Fibroblast of lung (primary cell): ENCODE data around the gene LPIN3. TPM values are rescaled to one million over a fixed set of nuclear protein-coding genes. Genes with fewer than 3 reads are reported as not detected.
"Not testable (repeated sequence)": the region's sequence is repeated elsewhere in the genome, so short reads cannot be mapped to it uniquely, and the experiment has no call there.

Experiments
- DNase-seq, 2 donors: peaks; one replicate each; pipeline versions ENCODE4 v3.0.0 to v3.0.0-alpha.2; 2010; ENCODE audit warnings: low read depth in 2 of 2
- H2AFZ ChIP-seq: 2 replicates; pipeline ENCODE4 v1.5.1; 2012; ENCODE audit warnings: low read length, control low read depth, inconsistent platforms
- H3K27ac ChIP-seq: 2 replicates; pipeline ENCODE4 v1.5.1; 2011; ENCODE audit warnings: low read length, control low read depth; ENCODE audit not compliant: insufficient read depth
- H3K27me3 ChIP-seq: 2 replicates; pipeline ENCODE4 v1.5.1; 2011; ENCODE audit warnings: mild to moderate bottlenecking, low read length; ENCODE audit not compliant: control insufficient read depth, insufficient read depth
- H3K36me3 ChIP-seq: 2 replicates; pipeline ENCODE4 v1.5.1; 2011; ENCODE audit warnings: low read length; ENCODE audit not compliant: control insufficient read depth, insufficient read depth
- H3K4me1 ChIP-seq: 2 replicates; pipeline ENCODE4 v1.5.1; 2011; ENCODE audit warnings: low read length; ENCODE audit not compliant: control insufficient read depth, insufficient read depth; ENCODE audit errors: extremely low read depth
- H3K4me2 ChIP-seq: 2 replicates; pipeline ENCODE4 v1.5.1; 2011; ENCODE audit warnings: low read length, control low read depth; ENCODE audit not compliant: insufficient read depth; ENCODE audit errors: extremely low read depth
- H3K4me3 ChIP-seq, 4 experiments: fragments of 200-600 bp in 1 of 4; sonication (generic) in 1 of 4; replicated peaks in 1 of 4; 2 replicates each; pipeline ENCODE4 v1.5.1; 2011 to 2016; ENCODE audit warnings: low read length in 4 of 4, low read depth in 3 of 4, mild to moderate bottlenecking in 3 of 4, control low read depth in 2 of 4, inconsistent platforms in 1 of 4, mixed read lengths in 1 of 4; ENCODE audit not compliant: insufficient read depth in 1 of 4; ENCODE audit errors: control extremely low read depth in 1 of 4
- H3K79me2 ChIP-seq: 2 replicates; pipeline ENCODE4 v1.5.1; 2012; ENCODE audit warnings: mild to moderate bottlenecking, low read length, inconsistent platforms; ENCODE audit not compliant: control insufficient read depth, insufficient read depth
- H3K9ac ChIP-seq: 2 replicates; pipeline ENCODE4 v1.5.1; 2011; ENCODE audit warnings: mild to moderate bottlenecking, low read length, control low read depth; ENCODE audit not compliant: insufficient read depth
- H3K9me3 ChIP-seq: 2 replicates; pipeline ENCODE4 v1.5.1; 2012; ENCODE audit warnings: low read depth, low read length; ENCODE audit not compliant: control insufficient read depth, insufficient read depth
- H4K20me1 ChIP-seq: 2 replicates; pipeline ENCODE4 v1.5.1; 2011; ENCODE audit warnings: low read length; ENCODE audit not compliant: control insufficient read depth, insufficient read depth; ENCODE audit errors: extremely low read depth
- CTCF ChIP-seq, 2 donors: IDR thresholded peaks in 1 of 2; conservative IDR thresholded peaks in 1 of 2; 1 replicate in 1 of 2; 2 replicates in 1 of 2; pipeline ENCODE4 v1.5.1; 2011 to 2012; ENCODE audit warnings: low read length in 2 of 2, control low read depth in 1 of 2, inconsistent platforms in 1 of 2, low read depth in 1 of 2, mild to moderate bottlenecking in 1 of 2
- EZH2 ChIP-seq: IDR thresholded peaks from 2 replicates; pipeline ENCODE4 v1.5.1; 2012; ENCODE audit warnings: low read length, control low read depth, mild to moderate bottlenecking; ENCODE audit errors: missing control alignments
- polyA plus RNA-seq, 2 donors: library from polyadenylated mRNA; depleted of rRNA in 1 of 2; stranded (reverse) in 1 of 2; unstranded in 1 of 2; fragments of >200 nt; gene quantifications; 2 replicates each; pipeline ENCODE4 v1.2.1, GENCODE V29; 2011 to 2012; ENCODE audit warnings: missing spikeins in 1 of 2
- total RNA-seq: library from RNA; depleted of rRNA; stranded (reverse); fragments of >200 nt; gene quantifications from 2 replicates; pipeline ENCODE4 v1.2.1, GENCODE V29; 2014

LPIN3 gene
- total and polyA plus RNA-seq, 2 donors (not counting 1 experiment from before 2014, with no cell fraction given), result 4.7 to 5.1 TPM

DNA sequence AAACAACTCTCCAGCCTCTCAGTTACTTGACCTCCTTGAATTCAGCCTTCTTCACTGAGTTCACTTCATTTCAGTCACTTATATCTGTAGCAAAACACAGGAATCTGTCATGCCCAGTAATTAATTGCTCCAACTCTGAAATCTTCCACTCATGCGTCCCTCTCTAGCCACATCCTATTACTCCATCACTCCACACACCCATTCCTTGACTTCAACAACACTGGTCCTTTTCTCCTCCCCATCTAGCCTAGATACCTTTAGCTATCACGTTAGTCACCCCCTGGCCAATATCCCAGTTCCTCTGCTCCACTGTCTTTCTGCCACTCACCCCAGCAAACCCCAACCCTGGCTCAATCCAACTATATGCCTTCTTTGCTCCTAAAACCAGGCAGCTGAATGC, 30.8 kb upstream of the LPIN3 start:
- Histone ChIP-seq H2AFZ (no peak overlapping the region), H3K4me2 (peak overlapping the region; percentile 55), H3K9me3 (no peaks in the 10 kb centered on the region), H3K27ac (peak overlapping the region; percentile 79), H3K4me1 (peaks cover 22% of the 10 kb centered on the region), H4K20me1 (no peaks in the 10 kb centered on the region), H3K27me3 (no peaks in the 10 kb centered on the region), H3K4me3 (no peak overlapping the region), H3K79me2 (peaks cover 82% of the 10 kb centered on the region), H3K9ac (no peak overlapping the region), H3K36me3 (peaks cover 3% of the 10 kb centered on the region)
- no peak for TF ChIP-seq EZH2
- TF ChIP-seq CTCF (conservative IDR thresholded peaks at IDR 0.05 in 1 of 2, IDR thresholded peaks at IDR 0.05 in 1 of 2; ENCODE audit: low read depth in 1 of 2, low read length in 2 of 2), result no peak
- peak; percentile 75 to 95 for DNase-seq

DNA sequence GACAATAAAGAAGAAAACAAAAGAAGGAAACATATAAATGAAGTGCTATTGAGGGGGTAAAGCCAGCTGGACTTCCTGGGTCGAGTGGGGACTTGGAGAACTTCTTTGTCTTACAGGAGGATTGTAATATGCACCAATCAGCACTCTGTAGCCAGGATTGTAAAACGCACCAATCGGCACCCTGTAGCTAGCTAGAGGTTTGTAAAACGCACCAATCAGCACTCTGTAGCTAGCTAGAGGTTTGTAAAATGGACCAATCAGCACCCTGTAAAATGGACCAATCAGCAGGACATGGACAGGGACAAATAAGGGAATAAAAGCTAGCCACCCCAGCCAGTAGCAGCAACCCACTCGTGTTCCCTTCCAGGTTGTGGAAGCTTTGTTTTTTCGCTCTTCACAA, 28.6 kb upstream of the LPIN3 start:
- H3K27ac ChIP-seq, H3K4me2 ChIP-seq, H3K9ac ChIP-seq, H3K36me3 ChIP-seq, H2AFZ ChIP-seq, H4K20me1 ChIP-seq, H3K4me3 ChIP-seq, DNase-seq, H3K9me3 ChIP-seq, H3K27me3 ChIP-seq: not testable (repeated sequence)
- peaks cover 79% of the 10 kb centered on the region for H3K79me2 ChIP-seq
- peaks cover 24% of the 10 kb centered on the region for H3K4me1 ChIP-seq

- no peak overlapping the region for H3K27ac ChIP-seq
- no peaks in the 10 kb centered on the region for H3K9me3 ChIP-seq
- H3K27me3 ChIP-seq, result no peaks in the 10 kb centered on the region
- H4K20me1 ChIP-seq, result no peaks in the 10 kb centered on the region
- H3K4me2 ChIP-seq, result no peak overlapping the region
- no peak for TF ChIP-seq EZH2
- no peak for TF ChIP-seq CTCF (conservative IDR thresholded peaks at IDR 0.05 in 1 of 2, IDR thresholded peaks at IDR 0.05 in 1 of 2; ENCODE audit: low read depth in 1 of 2, low read length in 2 of 2)
- no peak overlapping the region for H2AFZ ChIP-seq
- no peak overlapping the region for H3K9ac ChIP-seq
- peaks cover 9% of the 10 kb centered on the region for H3K4me1 ChIP-seq
- no peak for DNase-seq
- peaks cover 57% of the 10 kb centered on the region for H3K79me2 ChIP-seq
- peaks cover 3% of the 10 kb centered on the region for H3K36me3 ChIP-seq
- H3K4me3 ChIP-seq, result no peak overlapping the region
These were observed 26.2 kb upstream of the LPIN3 start for GRCh38 chr20:41314386-41314785.
